HG03439 (cell line): ENCODE data around the gene PTPN3.

Source experiments
- ATAC-seq: cut with Tn5 transposase; IDR thresholded peaks from one replicate; pipeline ENCODE4 v1.9.1; 2021; ENCODE audit warnings: mild to moderate bottlenecking, moderate library complexity; ENCODE audit not compliant: unreplicated experiment

The PTPN3 gene

GRCh38 chr9:109507421-109507838, 9.3 kb upstream of the PTPN3 start:
- no peak for ATAC-seq

GRCh38 chr9:109506097-109506712, 8.1 kb upstream of the PTPN3 start:
- ATAC-seq, result no peak

DNA sequence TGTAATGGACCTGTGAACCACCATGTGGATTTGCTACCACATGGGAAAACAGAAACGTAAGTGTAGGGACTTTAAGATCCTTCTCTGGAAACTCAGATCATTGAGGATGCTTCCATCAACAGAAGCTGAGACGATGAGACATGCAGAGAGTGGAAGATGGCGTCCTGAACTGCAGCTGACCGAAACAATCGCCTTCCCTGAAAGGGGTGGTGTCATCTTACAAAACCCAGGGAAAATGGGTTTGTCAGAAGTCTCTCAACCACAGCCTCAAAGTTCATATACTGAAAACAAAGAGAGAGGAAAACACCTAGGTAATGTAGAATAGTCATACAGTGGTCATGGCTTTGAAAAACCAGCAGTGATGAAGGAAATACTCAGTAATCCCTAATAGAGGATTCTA, 6.6 kb upstream of the PTPN3 start:
- ATAC-seq, result no peak

- ATAC-seq, result no peak
Observed at GRCh38 chr9:109500421-109500974, 2.4 kb upstream of the PTPN3 start.

DNA sequence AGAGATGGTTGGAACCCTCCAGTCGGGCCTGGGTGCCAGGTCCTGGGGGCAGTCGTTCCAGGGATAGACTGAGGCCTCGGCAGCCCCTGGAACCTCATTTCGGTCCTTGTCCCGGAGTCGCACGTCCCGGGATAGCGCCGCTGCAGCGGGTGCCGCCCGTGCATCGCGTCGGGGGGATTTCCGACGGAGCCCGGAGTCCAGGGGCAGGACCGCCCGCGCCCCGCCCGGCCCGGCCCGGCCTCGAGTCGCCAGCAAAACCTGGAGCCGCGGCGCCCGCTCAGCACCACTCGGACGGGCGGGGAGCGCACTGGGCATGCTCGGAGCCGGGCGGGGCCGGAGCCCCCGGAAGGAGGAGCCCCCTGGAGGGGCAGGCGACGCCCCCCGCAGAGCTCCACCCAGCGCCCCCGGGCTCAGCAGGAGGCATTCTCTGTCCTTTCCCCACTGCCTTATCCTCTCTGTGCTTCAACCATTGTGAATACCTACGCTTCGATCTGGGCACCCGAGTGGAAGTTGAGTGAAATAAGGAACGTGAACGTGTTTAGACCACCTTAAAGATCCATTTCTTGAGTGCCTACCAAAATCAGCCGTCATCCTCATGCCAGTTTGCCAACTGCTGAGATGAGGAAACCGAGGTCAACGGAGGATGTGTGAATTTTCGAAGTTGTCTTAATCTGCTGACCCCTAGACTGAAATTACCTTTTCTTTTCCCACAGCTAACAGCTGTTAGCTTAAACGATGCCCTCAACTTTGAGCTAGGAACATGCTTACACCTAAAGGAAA, 1.7 kb upstream of the PTPN3 start:
- ATAC-seq, result no peak

- no peak for ATAC-seq
Observed at GRCh38 chr9:109499093-109499630, 1.1 kb upstream of the PTPN3 start.

- ATAC-seq, result no peak
Observed at GRCh38 chr9:109497226-109498153, 617 bp downstream of the PTPN3 start.

DNA sequence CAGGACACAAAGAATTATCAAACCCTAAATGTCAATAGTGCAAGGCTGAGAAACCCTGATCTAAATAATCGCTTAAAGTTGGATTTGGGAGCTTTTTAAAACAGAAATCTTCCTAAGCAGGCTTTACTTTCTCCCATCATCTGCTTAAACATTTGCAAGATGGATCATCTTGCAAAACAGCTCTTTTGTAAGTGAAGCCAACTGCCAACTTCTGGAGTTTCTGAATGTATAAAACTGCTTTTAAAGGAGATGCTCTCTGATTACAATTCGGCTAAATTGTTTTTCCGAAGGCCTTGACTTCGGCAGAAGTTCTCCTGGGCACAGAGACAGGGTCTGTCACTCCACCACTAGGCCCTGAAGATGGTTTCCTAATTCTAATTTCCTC, 1.3 kb downstream of the PTPN3 start:
- no peak for ATAC-seq

GRCh38 chr9:109496218-109496617, 1.9 kb downstream of the PTPN3 start:
- no peak for ATAC-seq

GRCh38 chr9:109493648-109494047, 4.5 kb downstream of the PTPN3 start:
- ATAC-seq, result no peak

GRCh38 chr9:109491590-109491989, 6.5 kb downstream of the PTPN3 start:
- no peak for ATAC-seq

GRCh38 chr9:109488791-109489492, 9.2 kb downstream of the PTPN3 start:
- no peak for ATAC-seq

GRCh38 chr9:109488351-109488750, 9.8 kb downstream of the PTPN3 start:
- no peak for ATAC-seq

- peak; percentile 80 for ATAC-seq
Observed at GRCh38 chr9:109487247-109487646, 10.9 kb downstream of the PTPN3 start.

- no peak for ATAC-seq
Observed at GRCh38 chr9:109483744-109484429, 14.2 kb downstream of the PTPN3 start.

DNA sequence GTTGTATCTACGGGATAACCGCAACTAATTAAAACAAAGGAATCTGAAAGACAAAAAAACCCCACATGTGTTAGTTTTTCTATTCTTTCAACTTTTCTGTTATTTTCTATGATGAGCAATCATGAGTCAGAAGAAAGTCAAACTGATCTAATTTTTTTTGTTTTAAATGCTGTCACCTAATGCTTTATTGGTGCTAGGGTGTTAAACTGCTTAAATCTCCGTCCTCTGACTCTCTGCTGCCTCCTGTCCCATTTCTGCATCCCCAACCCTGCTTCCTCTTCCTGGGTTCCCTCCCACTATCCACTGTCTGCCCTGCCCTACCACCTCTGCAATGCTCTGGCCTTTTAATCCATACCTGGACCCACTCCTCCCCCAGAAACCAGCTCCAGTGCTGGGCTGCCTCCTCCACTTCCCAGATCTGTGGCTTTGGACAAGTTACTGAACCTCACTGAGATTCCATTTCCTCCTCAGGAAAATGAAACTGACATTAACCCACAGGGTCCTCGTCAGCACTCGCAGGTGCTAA, 15.7 kb downstream of the PTPN3 start:
- no peak for ATAC-seq

DNA sequence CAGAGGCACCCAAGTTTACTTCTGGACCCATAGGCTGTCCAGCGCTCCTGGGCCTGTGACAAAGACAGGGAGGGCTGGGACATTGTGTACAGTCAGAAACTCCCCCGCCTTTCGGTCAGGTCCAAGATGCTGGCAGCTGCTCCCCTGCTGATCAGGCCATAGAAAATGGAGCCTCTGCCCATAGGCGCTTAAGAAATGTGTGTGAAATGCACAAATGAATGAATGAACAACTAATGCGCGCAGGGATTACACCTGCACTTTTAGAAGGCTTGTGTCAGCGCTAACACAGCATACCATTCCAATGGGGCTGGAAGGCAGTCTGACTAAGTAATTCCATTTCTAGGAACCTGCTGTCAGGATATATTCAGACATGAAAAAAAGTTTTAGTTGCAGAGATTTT, 16.3 kb downstream of the PTPN3 start:
- ATAC-seq, result no peak

DNA sequence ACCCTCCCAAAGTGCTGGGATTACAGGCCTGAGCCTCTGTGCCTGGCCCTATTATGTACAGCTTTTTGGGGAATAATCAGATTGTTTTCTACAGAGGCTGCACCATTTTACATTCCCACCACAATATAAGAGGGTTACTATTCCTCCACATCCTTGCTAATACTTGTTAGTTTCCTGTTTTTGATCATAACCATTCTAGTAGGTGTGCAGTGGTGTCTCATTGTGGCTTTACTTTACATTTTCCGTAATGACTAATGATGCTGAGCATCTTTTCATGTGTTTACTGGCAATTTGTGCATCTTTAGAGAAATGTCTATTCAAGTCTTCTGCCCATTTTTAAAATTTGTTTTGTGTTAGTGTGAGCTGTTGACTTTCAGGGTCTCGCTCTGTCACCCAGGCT, 18.3 kb downstream of the PTPN3 start:
- no peak for ATAC-seq

DNA sequence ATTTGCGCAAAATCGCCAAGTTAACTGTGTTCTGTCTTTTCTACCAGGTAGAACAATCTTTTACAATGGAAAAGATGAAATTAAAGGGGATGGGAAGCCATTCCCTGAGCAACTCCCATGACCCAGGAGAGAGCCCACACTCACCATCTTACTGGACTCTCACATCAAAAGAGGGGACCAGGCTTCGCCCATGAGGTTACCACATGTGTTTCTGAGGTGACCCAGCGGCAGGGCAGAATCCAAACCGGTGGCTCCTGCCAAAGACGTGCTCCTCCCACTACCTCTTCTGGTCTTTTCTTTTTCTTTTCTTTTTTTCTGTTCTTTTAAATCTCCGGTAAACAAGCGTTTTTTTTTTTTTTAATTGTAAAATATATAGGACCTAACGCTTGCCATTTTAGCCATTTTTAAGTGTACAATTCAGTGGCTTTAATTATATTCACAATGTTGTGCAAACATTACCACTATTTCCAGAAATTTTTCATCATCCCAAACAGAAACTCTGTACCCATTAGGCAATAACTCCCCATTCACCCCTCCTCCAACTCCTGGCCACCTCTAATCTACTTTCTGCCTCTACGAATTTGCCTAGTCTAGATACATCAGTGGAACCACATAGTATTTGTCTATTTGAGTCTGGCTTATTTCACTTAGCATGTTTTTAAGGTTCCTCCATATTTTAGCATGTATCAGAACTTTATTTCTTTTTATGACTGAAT, 19.3 kb downstream of the PTPN3 start:
- no peak for ATAC-seq
